Heart left ventricle (tissue), 16 donors: ENCODE data around the gene ARID2. TPM values are rescaled to one million over a fixed set of nuclear protein-coding genes. Genes with fewer than 3 reads are reported as not detected.

ENCODE experiments used
- ATAC-seq, 4 donors: fragments of 200-7000 bp; cut with Tn5 transposase; one replicate each; pipeline ENCODE4 v1.9.1; 2020 to 2022; ENCODE audit warnings: moderate library complexity in 4 of 4, mild to moderate bottlenecking in 3 of 4, moderate number of reproducible peaks in 1 of 4
- DNase-seq, 5 donors: peaks; one replicate each; pipeline ENCODE4 v3.0.0-alpha.2; 2020
- H3K27ac ChIP-seq, 12 donors: fragments of 200-600 bp; sonication (generic) in 4 of 12; one replicate each; pipeline versions ENCODE4 v1.5.0 to v1.8.0; 2016 to 2022; ENCODE audit warnings: mild to moderate bottlenecking in 2 of 12
- H3K27me3 ChIP-seq, 9 donors: fragments of 200-600 bp; sonication (generic) in 2 of 9; one replicate each; pipeline versions ENCODE4 v1.5.1 to v1.8.0; 2016 to 2022; ENCODE audit warnings: mild to moderate bottlenecking in 3 of 9
- H3K36me3 ChIP-seq, 9 donors: fragments of 200-600 bp; sonication (generic) in 2 of 9; one replicate each; pipeline versions ENCODE4 v1.5.0 to v1.8.0; 2018 to 2022; ENCODE audit warnings: mild to moderate bottlenecking in 2 of 9
- H3K4me1 ChIP-seq, 12 donors: fragments of 200-600 bp; sonication (generic) in 4 of 12; one replicate each; pipeline versions ENCODE4 v1.5.0 to v1.8.0; 2016 to 2022; ENCODE audit warnings: mild to moderate bottlenecking in 3 of 12
- H3K4me3 ChIP-seq, 12 donors: fragments of 200-600 bp; sonication (generic) in 4 of 12; one replicate each; pipeline versions ENCODE4 v1.5.0 to v1.8.0; 2017 to 2022; ENCODE audit warnings: mild to moderate bottlenecking in 9 of 12, moderate library complexity in 4 of 12
- H3K9me3 ChIP-seq, 12 donors: fragments of 200-600 bp; sonication (generic) in 4 of 12; one replicate each; pipeline versions ENCODE4 v1.5.0 to v1.8.0; 2016 to 2022; ENCODE audit warnings: mild to moderate bottlenecking in 1 of 12
- CTCF ChIP-seq, 12 donors: fragments of 200-600 bp; sonication (generic) in 4 of 12; IDR thresholded peaks; one replicate each; pipeline versions ENCODE4 v1.5.0 to v1.8.0; 2018 to 2022; ENCODE audit warnings: antibody characterized with exemption in 12 of 12, mild to moderate bottlenecking in 5 of 12
- POLR2A ChIP-seq, 2 donors: fragments of 450-650 bp; IDR thresholded peaks; one replicate each; pipeline ENCODE4 v1.6.1; 2017; ENCODE audit warnings: antibody characterized with exemption in 2 of 2, mild to moderate bottlenecking in 2 of 2, moderate library complexity in 2 of 2
- WGBS, 4 donors: extraction: QIAGEN DNeasy Blood & Tissue Kit in 2 of 4; methylation state at CpG; one replicate each; pipeline versions ENCODE4 v1.1.5 to v1.1.7; 2013 to 2018; 5-methylcytosine and 5-hydroxymethylcytosine counted together
- intact Hi-C, 10 donors: fragments of 100-400 bp; cut with DNase I; formaldehyde crosslinking; loops; one replicate each; pipeline versions ENCODE4 v1.11.1 to v1.14.2; 2022
- long read RNA-seq, 3 donors: library from polyadenylated mRNA; unstranded; transcript quantifications; one replicate each; pipeline ENCODE4 v2.0.0, GENCODE V29; 2020 to 2021
- polyA plus RNA-seq, 2 donors: library from polyadenylated mRNA; stranded (reverse); fragments of 200-250 nt; gene quantifications; one replicate each; pipeline ENCODE4 v1.2.3, GENCODE V29; 2013
- total RNA-seq, 9 donors: library from RNA; depleted of rRNA in 2 of 9; stranded (reverse); fragments of >200 nt in 2 of 9; fragmentation: NEBNext Ultra II Directional in 3 of 9; extraction: Animal tissue kit (Norgen Biotek cat#: 25700) in 3 of 9; gene quantifications; one replicate each; pipeline versions ENCODE4 v1.1.0 to v1.2.4, GENCODE V29; 2016 to 2023
- donor health status: ischemic (EF 13 %, LVEDD 7.1; RV severe dilation, severe dysfunction).
- donor health status: healthy with polysubstance abuse.
- donor health status: DM: no; HTN: yes; CAD: no.
- donor health status: DM: no; HTN: no; CAD: no.
- donor health status: ischemic (EF 25% LVEDD 6.9; RV normal size, moderate dysfunction).
- donor health status: ischemic (EF 25% LVEDD 5.7; RV mildly dilated, moderate dysfunction).
- donor health status: healthy.
- donor health status: DM: yes; HTN: yes; CAD: no.
- donor health status: ischemic (EF 35%, LVEDD 5.7; RV mildly dilated, moderate dysfunction).
- donor health status: nonischemic (EF 11% LVEDD 7.7; RV severe dilation, severe dysfunction).
- donor health status: DM: yes; HTN: yes; CAD: no.
- donor health status: PGD.
- donor health status: ischemic (EF 29% LVEDD 5.4; RV normal size, mild dysfunction).
- donor health status: nonischemic (EF 23%, LVEDD 6.1; RV moderate dilation, normal function).

The ARID2 gene, protein sequence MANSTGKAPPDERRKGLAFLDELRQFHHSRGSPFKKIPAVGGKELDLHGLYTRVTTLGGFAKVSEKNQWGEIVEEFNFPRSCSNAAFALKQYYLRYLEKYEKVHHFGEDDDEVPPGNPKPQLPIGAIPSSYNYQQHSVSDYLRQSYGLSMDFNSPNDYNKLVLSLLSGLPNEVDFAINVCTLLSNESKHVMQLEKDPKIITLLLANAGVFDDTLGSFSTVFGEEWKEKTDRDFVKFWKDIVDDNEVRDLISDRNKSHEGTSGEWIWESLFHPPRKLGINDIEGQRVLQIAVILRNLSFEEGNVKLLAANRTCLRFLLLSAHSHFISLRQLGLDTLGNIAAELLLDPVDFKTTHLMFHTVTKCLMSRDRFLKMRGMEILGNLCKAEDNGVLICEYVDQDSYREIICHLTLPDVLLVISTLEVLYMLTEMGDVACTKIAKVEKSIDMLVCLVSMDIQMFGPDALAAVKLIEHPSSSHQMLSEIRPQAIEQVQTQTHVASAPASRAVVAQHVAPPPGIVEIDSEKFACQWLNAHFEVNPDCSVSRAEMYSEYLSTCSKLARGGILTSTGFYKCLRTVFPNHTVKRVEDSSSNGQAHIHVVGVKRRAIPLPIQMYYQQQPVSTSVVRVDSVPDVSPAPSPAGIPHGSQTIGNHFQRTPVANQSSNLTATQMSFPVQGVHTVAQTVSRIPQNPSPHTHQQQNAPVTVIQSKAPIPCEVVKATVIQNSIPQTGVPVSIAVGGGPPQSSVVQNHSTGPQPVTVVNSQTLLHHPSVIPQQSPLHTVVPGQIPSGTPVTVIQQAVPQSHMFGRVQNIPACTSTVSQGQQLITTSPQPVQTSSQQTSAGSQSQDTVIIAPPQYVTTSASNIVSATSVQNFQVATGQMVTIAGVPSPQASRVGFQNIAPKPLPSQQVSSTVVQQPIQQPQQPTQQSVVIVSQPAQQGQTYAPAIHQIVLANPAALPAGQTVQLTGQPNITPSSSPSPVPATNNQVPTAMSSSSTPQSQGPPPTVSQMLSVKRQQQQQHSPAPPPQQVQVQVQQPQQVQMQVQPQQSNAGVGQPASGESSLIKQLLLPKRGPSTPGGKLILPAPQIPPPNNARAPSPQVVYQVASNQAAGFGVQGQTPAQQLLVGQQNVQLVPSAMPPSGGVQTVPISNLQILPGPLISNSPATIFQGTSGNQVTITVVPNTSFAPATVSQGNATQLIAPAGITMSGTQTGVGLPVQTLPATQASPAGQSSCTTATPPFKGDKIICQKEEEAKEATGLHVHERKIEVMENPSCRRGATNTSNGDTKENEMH (N-terminal part only)
- 10 to 100 TPM; 12.9 to 22.6 (median 19.1) TPM for total RNA-seq
- polyA plus RNA-seq, result 1 to 10 TPM; 5.6 to 5.7 TPM
- long read RNA-seq, donor 1, partial matches to known transcripts, result 6 of 7 reads
- long read RNA-seq, donor 1, other reads (novel, unspliced or antisense), result 1 of 7 reads
- long read RNA-seq, donor 2, partial matches to known transcripts, result 17 of 19 reads
- long read RNA-seq, donor 2, other reads (novel, unspliced or antisense), result 2 of 19 reads
- long read RNA-seq, donor 3, partial matches to known transcripts, result 5 of 5 reads
- long read RNA-seq, donor 3, other reads (novel, unspliced or antisense), result 0 of 5 reads

- no peaks in the 10 kb centered on the region for H3K36me3 ChIP-seq
- no peaks in the 10 kb centered on the region for H3K27me3 ChIP-seq
- TF ChIP-seq POLR2A (IDR thresholded peaks at IDR 0.05) (no peak), CTCF (IDR thresholded peaks at IDR 0.05) (no peak)
- intact Hi-C loops, result loop anchor here (2.0 to 10.0 kb wide), 10 partner anchors 182 to 555 kb away; partner anchors contain the start of genes SCAF11 (in 5 of the 10) and ANO6 (in 3 of the 10)
- 0 to 1% (median 1%) methylated on average over 48 to 88 of the region's 88 CpGs for WGBS, 4 donors
- H3K4me1 ChIP-seq, result peaks cover 8 to 56% (median 41%) of the 10 kb centered on the region in 12 donors
- ATAC-seq (peak in 2 of 4 donors; percentile 39 to 45), DNase-seq (peak; percentile 70 to 84 (median 72))
- no peaks in the 10 kb centered on the region for H3K9me3 ChIP-seq
- peak within 1 kb of the TSS; percentile 94 to 100 (median 98) for H3K27ac ChIP-seq
- peak within 1 kb of the TSS; percentile 64 to 94 (median 83) for H3K4me3 ChIP-seq
These were observed at the start of gene ARID2 for GRCh38 chr12:45729233-45730083. Gene ARID2 (plus strand): TSS chr12:45729706. CDS start chr12:45729837, 131 bp downstream.

- DNase-seq (no peak), ATAC-seq (no peak)
- no peak overlapping the region for H3K27ac ChIP-seq
These were observed 49.1 kb upstream of the ARID2 start for GRCh38 chr12:45680362-45680761.

More at GRCh38 chr12:45680362-45680761, 49.1 kb upstream of the ARID2 start:
- Histone ChIP-seq H3K4me3 (no peak overlapping the region), H3K36me3 (no peaks in the 10 kb centered on the region), H3K27me3 (no peaks in the 10 kb centered on the region), H3K9me3 (no peaks in the 10 kb centered on the region), H3K4me1 (no peaks in the 10 kb centered on the region)
- no peak for TF ChIP-seq POLR2A (IDR thresholded peaks at IDR 0.05)
- TF ChIP-seq CTCF (IDR thresholded peaks at IDR 0.05), result no peak
- intact Hi-C loops, result no loop called here
